SJSA1 (cell line): Measurements from ENCODE around the gene LAMTOR4. TPM values are rescaled to one million over a fixed set of nuclear protein-coding genes. Genes with fewer than 3 reads are reported as not detected.

Experiments
- DNase-seq, 2 experiments: peaks; one replicate each; pipeline ENCODE4 v3.0.0-alpha.2; 2015 to 2020; ENCODE audit warnings: low spot score in 2 of 2, low read depth in 1 of 2
- H3K27ac ChIP-seq: fragments of 250-450 bp; sonication (Bioruptor Pico); 2 replicates; pipeline ENCODE4 v1.5.1; 2020; ENCODE audit warnings: mild to moderate bottlenecking, moderate library complexity
- H3K27me3 ChIP-seq: fragments of 250-450 bp; sonication (Bioruptor Pico); replicated peaks from 2 replicates; pipeline ENCODE4 v1.5.1; 2020; ENCODE audit warnings: mild to moderate bottlenecking, moderate library complexity
- H3K36me3 ChIP-seq: fragments of 250-450 bp; sonication (Bioruptor Pico); 2 replicates; pipeline ENCODE4 v1.5.1; 2020; ENCODE audit warnings: mild to moderate bottlenecking
- H3K4me1 ChIP-seq: fragments of 250-450 bp; sonication (Bioruptor Pico); replicated peaks from 2 replicates; pipeline ENCODE4 v1.6.1; 2021; ENCODE audit warnings: mild to moderate bottlenecking
- H3K4me3 ChIP-seq: fragments of 250-450 bp; sonication (Bioruptor Pico); 2 replicates; pipeline ENCODE4 v1.5.1; 2020; ENCODE audit warnings: mild to moderate bottlenecking
- H3K9me3 ChIP-seq: fragments of 250-450 bp; sonication (Bioruptor Pico); replicated peaks from 2 replicates; pipeline ENCODE4 v1.5.1; 2020; ENCODE audit warnings: mild to moderate bottlenecking
- total RNA-seq: library from RNA; depleted of rRNA; stranded (reverse); fragments of >200 nt; shearing (Covaris generic); gene quantifications from 2 replicates; pipeline ENCODE4 v1.2.3, GENCODE V29; 2014; rRNA removed

LAMTOR4 gene
- total RNA-seq, result 115 and 123 TPM in 2 replicates

DNA sequence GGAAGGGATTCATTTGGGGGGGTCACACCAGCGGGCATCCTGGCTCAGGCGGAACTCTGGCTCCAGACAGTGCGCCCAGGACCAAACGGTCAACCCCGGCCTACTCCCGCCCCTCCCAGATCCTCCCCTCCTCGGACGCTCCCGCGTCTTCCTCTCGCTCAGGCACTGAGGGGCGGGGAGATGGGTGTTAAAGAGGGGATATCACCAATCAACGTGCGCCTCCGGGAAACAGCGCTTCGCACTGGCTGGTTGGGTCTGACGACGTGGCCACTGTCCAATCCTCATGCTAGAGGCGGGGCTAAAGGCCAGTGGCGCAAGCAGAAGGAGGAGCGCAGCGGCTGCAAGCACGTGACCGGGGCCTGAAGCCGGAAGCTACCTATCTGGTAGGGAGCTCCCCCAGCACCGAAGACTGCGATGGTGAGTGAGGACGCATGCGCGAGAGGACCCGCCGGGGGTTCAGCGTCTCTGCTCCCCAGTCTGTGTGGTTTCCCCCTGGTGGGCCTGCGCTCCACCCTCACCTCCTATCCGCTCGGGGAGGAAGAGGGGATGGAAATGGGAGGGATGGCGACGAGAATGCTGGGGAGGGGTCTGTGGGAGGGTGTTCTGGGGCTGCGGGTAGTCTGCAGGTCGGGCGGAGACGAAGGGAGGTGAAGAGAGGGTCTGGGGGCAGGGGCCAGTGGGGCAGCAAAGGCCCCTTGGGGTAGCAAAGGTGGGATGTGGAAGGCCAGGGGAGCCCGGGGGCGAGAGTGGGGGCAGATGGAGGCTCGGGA lies at the start of gene LAMTOR4:
LAMTOR4 (plus strand) TSS at position 360 of the 770 bp plus-strand sequence; CDS start at position 415, 55 bp downstream.
- H3K27ac ChIP-seq, result peak within 1 kb of the TSS; percentile 34; the same call in 1 of the 2 replicates
- peak within 1 kb of the TSS; percentile 70 for H3K4me3 ChIP-seq
- peak; percentile 96 to 99 for DNase-seq
- H3K9me3 ChIP-seq, result no peaks in the 10 kb centered on the region
- H3K4me1 ChIP-seq, result peaks cover 15% of the 10 kb centered on the region
- H3K36me3 ChIP-seq, result peaks cover 19% of the 10 kb centered on the region
- no peaks in the 10 kb centered on the region for H3K27me3 ChIP-seq

DNA sequence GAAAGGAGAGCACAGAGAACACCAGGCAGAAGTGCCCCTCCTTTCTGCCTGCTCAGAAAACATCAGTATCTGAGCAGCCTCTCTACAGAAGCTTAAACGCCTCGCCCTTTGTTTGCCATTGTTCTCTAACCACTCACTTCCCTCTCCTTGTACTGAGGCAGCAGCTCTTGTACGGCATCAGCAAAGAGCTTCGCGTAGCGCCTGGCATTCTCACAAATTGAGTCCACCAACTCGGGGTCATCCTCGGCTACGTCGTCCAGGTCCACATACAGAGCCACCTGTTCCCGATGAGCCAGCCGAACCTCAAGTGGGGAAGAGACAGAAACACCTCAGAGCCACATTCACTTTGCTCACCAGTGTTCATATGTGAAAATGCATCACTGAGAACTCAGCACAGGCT lies 49.3 kb upstream of the LAMTOR4 start:
- peaks cover 24% of the 10 kb centered on the region for H3K4me1 ChIP-seq
- no peak for DNase-seq
- no peaks in the 10 kb centered on the region for H3K27me3 ChIP-seq
- H3K4me3 ChIP-seq, result peak overlapping the region; percentile 75
- no peaks in the 10 kb centered on the region for H3K9me3 ChIP-seq
- peaks cover 66% of the 10 kb centered on the region for H3K36me3 ChIP-seq
- H3K27ac ChIP-seq, result no peak overlapping the region

DNA sequence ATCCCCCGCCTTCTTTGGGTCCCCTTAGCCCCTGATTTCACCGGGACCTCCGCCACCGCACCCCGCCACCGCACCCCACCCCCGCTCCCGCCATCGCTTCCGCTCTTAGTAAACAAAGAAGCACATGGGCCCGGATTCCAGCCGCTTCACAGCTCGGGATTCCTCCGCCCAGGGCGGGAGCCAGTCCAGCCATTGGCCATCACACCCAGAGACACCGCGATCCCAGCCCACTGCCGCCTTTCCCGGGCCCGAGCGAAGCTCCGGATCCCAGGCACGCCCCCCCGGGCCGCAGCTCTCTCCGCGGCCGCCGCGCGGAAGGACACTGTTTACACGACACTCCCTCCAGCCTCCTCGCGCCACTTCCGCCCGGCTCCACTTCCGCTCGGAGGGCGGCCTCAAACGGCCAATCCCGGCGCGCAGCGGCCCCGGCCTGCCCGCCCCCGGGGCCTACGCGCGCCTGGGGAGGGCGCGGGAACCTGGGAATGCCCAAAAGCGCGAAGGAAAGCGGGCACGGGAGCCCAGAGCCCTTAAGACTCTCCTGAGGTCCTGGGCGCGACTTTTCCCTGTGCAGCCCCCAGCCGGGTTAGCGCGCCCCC lies 48.2 kb upstream of the LAMTOR4 start:
- no peaks in the 10 kb centered on the region for H3K27me3 ChIP-seq
- no peaks in the 10 kb centered on the region for H3K9me3 ChIP-seq
- peak overlapping the region; percentile 75 for H3K4me3 ChIP-seq
- H3K4me1 ChIP-seq, result peaks cover 24% of the 10 kb centered on the region
- peak overlapping the region; percentile 94 for H3K27ac ChIP-seq
- peaks cover 61% of the 10 kb centered on the region for H3K36me3 ChIP-seq
- DNase-seq, result peak; percentile 95 to 96

DNA sequence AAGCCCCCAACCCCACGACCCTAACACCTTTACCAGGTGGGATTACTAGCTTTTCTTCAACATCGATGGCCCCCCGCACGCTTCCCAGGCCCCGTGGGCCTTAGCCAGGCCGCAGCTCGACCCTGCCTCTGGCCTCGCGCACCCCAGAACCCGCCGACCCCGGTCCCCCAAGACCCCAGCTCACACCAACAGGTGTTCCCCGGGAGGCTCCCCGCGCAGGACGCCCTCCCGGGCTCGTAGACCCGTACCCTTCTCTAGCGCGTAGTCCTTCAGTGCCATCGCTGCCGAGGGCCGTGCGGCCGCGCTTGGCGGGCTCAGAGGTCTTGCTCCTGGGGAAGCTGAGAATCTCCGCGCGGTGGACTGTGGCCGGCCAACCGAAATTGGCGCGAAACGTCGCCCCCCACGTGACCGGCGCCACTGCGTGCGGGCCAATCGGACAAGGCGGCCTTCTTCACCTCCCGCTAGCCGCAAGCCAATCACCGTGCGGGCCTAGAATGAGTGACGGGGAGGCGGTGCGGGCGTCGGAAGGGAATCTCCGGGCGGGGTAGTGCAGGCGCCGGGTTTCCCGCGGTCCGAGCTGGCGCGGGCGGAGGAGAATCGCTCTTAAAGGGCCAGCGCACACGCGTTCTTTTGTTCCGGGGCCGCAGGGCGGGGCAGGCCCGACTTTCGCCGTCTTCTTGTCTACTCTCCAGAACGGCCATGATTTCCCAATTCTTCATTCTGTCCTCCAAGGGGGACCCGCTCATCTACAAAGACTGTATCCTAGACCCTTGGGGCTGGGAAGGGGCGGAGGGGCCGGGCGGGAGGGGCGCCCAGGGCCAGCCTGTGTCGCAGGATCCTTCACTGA lies 47.5 kb upstream of the LAMTOR4 start, which contains the start of the genes AP4M1 and MCM7:
AP4M1 (plus strand) TSS at position 628 of the 847 bp plus-strand sequence; CDS start at position 700, 72 bp downstream.
MCM7 (minus strand) TSS at position 382 of the 847 bp plus-strand sequence; CDS start at position 279, 103 bp downstream.
- Histone ChIP-seq H3K27me3 (no peaks in the 10 kb centered on the region), H3K36me3 (peaks cover 58% of the 10 kb centered on the region), H3K4me1 (peaks cover 24% of the 10 kb centered on the region), H3K27ac (peak within 1 kb of the TSS; percentile 94), H3K4me3 (peak within 1 kb of the TSS; percentile 75), H3K9me3 (no peaks in the 10 kb centered on the region)
- peak; percentile 99 for DNase-seq

DNA sequence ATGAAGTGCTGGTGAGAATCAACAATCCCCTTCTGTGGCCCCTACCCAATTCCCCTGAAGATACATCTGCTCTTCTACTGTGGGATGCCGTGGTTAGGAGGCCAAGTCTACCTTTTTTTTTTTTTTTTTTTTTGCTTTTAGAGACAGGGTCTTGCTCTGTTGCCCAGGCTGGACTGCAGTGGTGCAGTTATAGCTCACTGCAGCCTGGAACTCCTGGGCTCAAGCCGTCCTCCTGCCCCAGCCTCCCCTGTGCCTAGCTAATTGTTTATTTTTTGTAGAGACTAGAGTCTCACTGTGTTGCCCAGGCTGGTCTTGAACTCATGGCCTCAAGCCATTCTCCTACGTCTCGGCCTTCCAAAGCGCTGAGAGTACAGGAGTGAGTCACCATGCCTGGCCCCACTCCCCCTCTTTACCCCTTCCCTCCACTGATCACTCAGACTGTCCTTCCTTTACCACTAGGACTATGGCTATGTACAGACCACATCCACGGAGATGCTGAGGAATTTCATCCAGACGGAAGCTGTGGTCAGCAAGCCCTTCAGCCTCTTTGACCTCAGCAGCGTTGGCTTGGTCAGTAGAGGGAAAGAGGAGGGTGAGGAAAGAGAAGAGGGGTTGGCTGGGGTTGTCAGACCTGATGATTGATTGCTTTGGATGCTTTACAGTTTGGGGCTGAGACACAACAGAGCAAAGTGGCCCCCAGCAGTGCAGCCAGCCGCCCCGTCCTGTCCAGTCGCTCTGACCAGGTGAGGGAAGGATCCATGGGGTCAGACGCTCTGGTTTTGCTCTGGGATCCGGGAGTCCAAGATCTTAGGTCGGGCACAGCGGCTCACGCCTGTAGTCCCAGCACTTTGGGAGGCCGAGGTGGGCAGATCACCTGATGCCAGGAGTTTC lies 45.5 kb upstream of the LAMTOR4 start:
- peaks cover 24% of the 10 kb centered on the region for H3K4me1 ChIP-seq
- H3K36me3 ChIP-seq, result peaks cover 56% of the 10 kb centered on the region
- no peaks in the 10 kb centered on the region for H3K9me3 ChIP-seq
- H3K27me3 ChIP-seq, result no peaks in the 10 kb centered on the region
- H3K27ac ChIP-seq, result no peak overlapping the region
- H3K4me3 ChIP-seq, result no peak overlapping the region
- peak; percentile 55 to 69 for DNase-seq

DNA sequence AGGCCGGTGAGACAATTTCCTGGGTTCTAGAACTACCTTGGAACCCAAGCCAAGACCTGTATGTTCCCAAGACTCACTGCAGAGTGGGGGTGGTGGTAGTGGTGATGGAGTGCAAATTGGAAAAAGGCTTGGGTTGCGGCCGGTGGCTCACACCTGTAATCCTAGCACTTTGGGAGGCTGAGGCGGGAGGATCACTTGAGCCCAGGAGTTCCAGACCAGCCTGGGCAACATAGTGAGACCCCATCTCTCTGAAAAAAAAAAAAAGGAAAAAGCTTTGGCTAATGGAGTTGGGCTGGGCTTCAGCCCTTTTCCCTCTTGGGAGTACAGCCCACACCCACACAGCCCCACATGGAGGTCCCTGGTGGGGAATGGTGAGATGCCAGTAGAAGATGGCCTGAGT lies 43.2 kb upstream of the LAMTOR4 start:
- Histone ChIP-seq H3K4me1 (peaks cover 19% of the 10 kb centered on the region), H3K36me3 (peaks cover 56% of the 10 kb centered on the region), H3K4me3 (no peak overlapping the region), H3K27ac (no peak overlapping the region), H3K9me3 (no peaks in the 10 kb centered on the region), H3K27me3 (no peaks in the 10 kb centered on the region)
- no peak for DNase-seq

DNA sequence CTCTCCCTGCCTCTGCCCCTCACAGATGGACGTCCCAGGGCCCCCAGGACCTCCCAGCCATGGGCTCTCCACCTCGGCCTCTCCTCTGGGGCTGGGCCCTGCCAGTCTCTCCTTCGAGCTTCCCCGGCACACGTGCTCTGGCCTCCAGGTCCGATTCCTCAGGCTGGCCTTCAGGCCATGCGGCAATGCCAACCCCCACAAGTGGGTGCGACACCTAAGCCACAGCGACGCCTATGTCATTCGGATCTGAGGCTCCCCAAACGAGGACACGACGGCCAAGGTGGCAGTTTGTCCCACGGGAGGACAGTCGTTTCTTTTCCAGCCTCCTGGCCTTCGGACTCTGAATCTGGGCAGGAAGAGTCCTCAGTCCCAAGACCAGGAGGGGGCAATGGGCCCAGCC lies 42.1 kb upstream of the LAMTOR4 start:
- Histone ChIP-seq H3K27me3 (no peaks in the 10 kb centered on the region), H3K4me3 (no peak overlapping the region), H3K4me1 (peaks cover 19% of the 10 kb centered on the region), H3K27ac (no peak overlapping the region), H3K36me3 (peaks cover 63% of the 10 kb centered on the region), H3K9me3 (no peaks in the 10 kb centered on the region)
- no peak for DNase-seq

DNA sequence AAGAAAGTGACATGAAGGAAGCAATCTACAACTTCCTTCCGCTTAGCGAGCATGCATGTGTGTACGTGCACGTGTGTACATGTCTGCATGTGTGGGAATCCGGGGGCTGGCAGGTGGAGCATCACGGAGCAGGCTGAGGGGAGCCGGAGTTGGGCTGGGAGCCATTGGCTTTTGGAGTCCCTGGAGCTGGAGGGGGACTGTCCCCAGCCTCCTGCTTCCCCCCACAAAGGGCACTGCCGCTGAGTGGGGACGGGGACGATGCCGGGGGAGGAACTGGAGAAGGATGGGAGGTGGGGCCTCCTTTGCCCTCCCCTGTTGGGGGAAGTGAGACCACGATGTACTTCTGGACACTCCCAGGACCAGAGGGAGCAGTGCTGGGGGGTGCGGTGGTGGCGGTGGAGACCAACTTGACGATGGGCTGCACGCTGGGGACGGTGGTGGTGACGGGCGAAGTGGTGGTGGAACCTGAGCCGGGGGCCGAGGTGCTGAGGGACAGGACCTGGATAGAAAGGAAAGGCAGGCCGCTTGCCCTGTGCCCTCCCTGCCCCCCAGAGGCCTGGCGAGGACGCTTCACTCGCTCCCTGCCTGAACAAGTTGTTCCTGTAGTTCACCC lies 41.5 kb upstream of the LAMTOR4 start:
- peaks cover 66% of the 10 kb centered on the region for H3K36me3 ChIP-seq

DNA sequence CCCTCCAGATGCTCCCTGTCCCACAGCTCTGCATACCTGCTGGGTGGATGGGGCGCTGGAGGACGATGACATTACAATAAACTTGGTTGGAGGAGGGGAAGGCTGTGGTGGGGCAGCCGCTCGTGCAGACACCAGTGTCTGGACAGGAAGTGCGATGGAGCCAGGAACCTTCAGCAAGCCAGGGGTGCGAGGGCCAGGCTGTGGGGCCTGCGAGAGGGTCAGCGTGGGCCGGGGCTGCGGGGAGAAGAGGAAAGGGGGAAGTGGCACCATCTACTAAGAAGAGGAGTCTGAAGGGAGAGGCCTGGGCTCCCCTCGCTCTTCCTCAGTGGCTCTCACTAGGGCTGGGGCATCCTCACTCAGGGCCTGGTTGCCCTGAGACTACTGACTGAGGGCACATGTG lies 40.8 kb upstream of the LAMTOR4 start:
- H3K36me3 ChIP-seq, result peaks cover 73% of the 10 kb centered on the region

More for the DNA sequence above, 41.5 kb upstream of the LAMTOR4 start:
- Histone ChIP-seq H3K9me3 (no peaks in the 10 kb centered on the region), H3K4me3 (no peak overlapping the region), H3K4me1 (peaks cover 15% of the 10 kb centered on the region), H3K27me3 (no peaks in the 10 kb centered on the region), H3K27ac (no peak overlapping the region)
- DNase-seq, result no peak

DNA sequence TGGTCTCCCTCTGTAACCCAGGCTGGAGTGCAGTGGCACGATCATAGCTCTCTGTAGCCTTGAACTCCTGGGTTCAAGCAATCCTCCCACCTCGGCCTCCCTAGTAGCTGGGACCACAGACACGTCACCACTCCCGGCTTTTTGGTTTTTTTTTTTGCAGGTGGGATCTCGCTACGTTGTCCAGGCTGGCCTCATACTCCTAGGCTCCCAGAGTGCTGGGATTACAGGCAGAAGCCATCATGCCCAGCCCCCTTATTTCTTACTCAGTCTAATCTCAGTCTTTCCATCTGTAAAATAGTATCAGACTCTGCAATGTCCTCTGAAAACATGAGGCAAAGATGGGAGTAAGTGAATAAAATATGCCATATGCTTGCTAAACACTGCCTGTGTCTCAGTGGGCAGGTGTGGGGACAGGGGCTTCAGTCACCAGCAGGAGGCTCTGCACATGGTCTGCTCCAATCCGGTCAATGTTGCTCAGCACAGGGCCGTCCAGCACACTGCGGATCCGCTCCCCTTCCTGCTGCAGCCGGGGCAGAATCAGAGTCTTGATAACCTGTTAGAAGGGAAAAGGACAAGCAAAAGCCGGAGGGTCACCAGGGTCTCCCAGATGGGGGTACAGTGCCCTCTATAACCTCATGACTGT lies 39.1 kb upstream of the LAMTOR4 start:
- Histone ChIP-seq H3K9me3 (no peaks in the 10 kb centered on the region), H3K4me1 (no peaks in the 10 kb centered on the region), H3K36me3 (peaks cover 82% of the 10 kb centered on the region), H3K27ac (no peak overlapping the region), H3K4me3 (no peak overlapping the region), H3K27me3 (no peaks in the 10 kb centered on the region)
- no peak for DNase-seq

More for the DNA sequence above, 40.8 kb upstream of the LAMTOR4 start:
- no peak overlapping the region for H3K27ac ChIP-seq
- peaks cover 8% of the 10 kb centered on the region for H3K4me1 ChIP-seq
- no peaks in the 10 kb centered on the region for H3K27me3 ChIP-seq
- H3K9me3 ChIP-seq, result no peaks in the 10 kb centered on the region
- no peak overlapping the region for H3K4me3 ChIP-seq
- DNase-seq, result no peak

DNA sequence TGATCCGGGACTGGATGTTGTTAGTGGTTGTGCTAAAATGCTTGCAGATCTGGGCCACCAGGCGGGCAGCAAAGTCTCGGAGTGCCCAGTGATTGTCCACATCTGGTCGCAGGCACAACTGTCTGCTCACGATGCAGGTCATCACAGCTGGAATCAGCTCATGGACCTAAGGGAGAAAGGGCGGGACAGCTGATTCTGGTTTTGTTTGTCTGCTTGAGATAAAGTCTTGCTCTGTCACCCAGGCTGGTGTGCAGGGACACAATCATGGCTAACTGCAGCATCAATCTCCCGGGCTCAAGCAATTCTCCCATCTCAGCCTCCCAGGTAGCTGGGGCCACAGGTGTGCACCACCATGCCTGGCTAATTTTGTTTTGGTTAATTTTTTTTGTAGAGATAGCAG lies 37.6 kb upstream of the LAMTOR4 start:
- Histone ChIP-seq H3K27ac (no peak overlapping the region), H3K4me3 (no peak overlapping the region), H3K4me1 (no peaks in the 10 kb centered on the region), H3K27me3 (no peaks in the 10 kb centered on the region), H3K36me3 (peaks cover 76% of the 10 kb centered on the region), H3K9me3 (no peaks in the 10 kb centered on the region)
- no peak for DNase-seq

DNA sequence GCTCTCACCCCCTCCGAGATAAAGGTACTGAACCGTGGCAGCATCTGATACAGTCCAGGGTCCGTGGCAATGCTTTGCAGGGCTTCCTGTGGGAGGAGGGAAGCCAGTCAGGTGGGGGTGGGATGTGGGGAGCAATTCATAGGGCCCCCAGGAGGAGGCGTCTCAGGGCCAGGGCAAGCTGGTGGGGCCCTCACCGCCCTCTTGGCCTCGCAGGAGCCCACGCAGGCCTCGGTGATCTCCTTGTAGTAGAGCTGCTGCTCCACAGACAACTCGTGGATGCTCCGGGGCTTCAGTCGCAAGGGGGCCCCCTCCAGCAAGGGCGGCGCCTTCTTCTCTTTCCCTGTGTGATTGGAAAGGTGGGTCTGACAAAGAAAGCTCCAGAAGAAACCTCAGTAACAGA lies 36.8 kb upstream of the LAMTOR4 start:
- Histone ChIP-seq H3K4me1 (no peaks in the 10 kb centered on the region), H3K27me3 (no peaks in the 10 kb centered on the region), H3K9me3 (no peaks in the 10 kb centered on the region), H3K36me3 (peaks cover 70% of the 10 kb centered on the region), H3K4me3 (no peak overlapping the region), H3K27ac (no peak overlapping the region)
- no peak for DNase-seq
